WERI-Rb-1 (cell line): Measurements from ENCODE around the gene IGFBP4.

Experiments
- DNase-seq: peaks from one replicate; pipeline ENCODE4 v3.0.0-alpha.2; 2020
- H3K27ac ChIP-seq: fragments of 250-450 bp; sonication (Bioruptor Pico); 2 replicates; pipeline ENCODE4 v1.5.1; 2020; ENCODE audit warnings: mild to moderate bottlenecking, moderate library complexity
- H3K27me3 ChIP-seq: fragments of 250-450 bp; sonication (Bioruptor Pico); 2 replicates; pipeline ENCODE4 v1.5.1; 2021; ENCODE audit warnings: mild to moderate bottlenecking, low read depth, moderate library complexity; ENCODE audit not compliant: insufficient read depth, severe bottlenecking
- H3K36me3 ChIP-seq: fragments of 250-450 bp; sonication (Bioruptor Pico); 2 replicates; pipeline ENCODE4 v1.5.1; 2020; ENCODE audit warnings: mild to moderate bottlenecking, moderate library complexity
- H3K4me3 ChIP-seq: 2 replicates; pipeline ENCODE4 v1.5.1; 2011; ENCODE audit warnings: low read depth, mild to moderate bottlenecking, control low read depth, low read length
- H3K9me3 ChIP-seq: fragments of 250-450 bp; sonication (Bioruptor Pico); 2 replicates; pipeline ENCODE4 v1.5.1; 2021; ENCODE audit warnings: mild to moderate bottlenecking, moderate library complexity; ENCODE audit not compliant: severe bottlenecking
- CTCF ChIP-seq: IDR thresholded peaks from 2 replicates; pipeline ENCODE4 v1.5.1; 2011; ENCODE audit warnings: low read depth, mild to moderate bottlenecking, control low read depth, inconsistent platforms, low read length

Gene IGFBP4

DNA sequence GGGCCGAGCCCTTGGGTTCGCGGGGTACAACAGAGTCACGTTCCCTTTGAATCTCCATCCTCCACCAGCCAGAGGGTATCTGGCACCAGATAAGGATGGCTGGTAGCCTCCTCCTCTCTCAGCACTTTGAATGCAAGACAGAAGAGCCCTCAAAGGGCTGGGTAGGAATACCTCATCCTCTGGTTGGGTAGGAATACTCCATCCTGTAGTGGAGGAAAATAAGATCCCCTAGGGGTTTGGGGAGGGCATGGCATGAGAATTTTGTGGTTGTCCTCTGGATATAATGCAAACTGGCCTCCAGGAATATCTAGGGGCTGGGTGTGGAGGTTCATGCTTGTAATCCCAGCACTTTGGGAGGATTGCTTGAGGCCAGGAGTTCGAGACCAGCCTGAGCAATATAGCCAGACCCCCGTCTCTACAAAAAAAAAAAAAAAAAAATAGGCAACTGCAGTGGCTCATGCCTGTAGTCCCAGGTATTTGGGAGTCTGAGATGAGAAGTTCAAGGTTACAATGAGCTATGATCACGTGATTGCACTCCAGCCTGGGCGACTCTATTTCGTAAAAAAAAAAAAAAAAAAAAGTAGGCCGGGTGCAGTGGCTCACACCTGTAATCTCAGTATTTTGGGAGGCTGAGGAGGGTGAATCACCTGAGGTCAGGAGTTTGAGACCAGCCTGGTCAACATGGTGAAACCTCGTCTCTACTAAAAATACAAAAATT is 2.7 kb downstream of the IGFBP4 start:
- H3K36me3 ChIP-seq, result no peaks in the 10 kb centered on the region; the same call in 1 of the 2 replicates
- H3K9me3 ChIP-seq, result no peaks in the 10 kb centered on the region
- no peaks in the 10 kb centered on the region for H3K27me3 ChIP-seq
- no peak overlapping the region for H3K4me3 ChIP-seq
- no peak for TF ChIP-seq CTCF
- H3K27ac ChIP-seq, result no peak overlapping the region
- DNase-seq, result no peak

- Histone ChIP-seq H3K9me3 (no peaks in the 10 kb centered on the region), H3K36me3 (peaks cover under 1% of the 10 kb centered on the region), H3K4me3 (no peak overlapping the region), H3K27me3 (no peaks in the 10 kb centered on the region), H3K27ac (no peak overlapping the region)
- no peak for DNase-seq
- no peak for TF ChIP-seq CTCF
Observed at GRCh38 chr17:40447148-40447644, 3.9 kb downstream of the IGFBP4 start.

DNA sequence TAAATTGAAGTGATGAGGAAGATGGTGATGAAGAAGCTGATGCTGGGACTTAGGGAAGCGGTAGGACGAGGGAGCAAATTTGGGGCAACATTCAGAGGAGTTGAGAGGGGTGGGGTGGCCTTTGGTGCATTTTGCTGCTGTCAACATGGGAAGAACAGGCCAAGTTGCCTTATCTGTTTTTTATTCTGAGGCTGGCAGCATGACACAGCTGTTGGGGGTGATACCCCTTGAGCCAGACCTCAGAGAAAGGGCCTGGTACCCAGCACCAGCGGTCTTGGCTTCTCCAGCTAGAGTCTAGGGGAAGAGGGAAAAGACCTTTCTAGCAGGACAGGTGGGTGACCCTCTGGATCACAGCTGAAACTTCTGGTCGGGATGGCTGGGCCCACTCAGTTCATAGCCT is 4.6 kb downstream of the IGFBP4 start:
- no peak for DNase-seq
- Histone ChIP-seq H3K36me3 (peaks cover 5% of the 10 kb centered on the region), H3K27ac (no peak overlapping the region), H3K27me3 (no peaks in the 10 kb centered on the region), H3K4me3 (no peak overlapping the region), H3K9me3 (no peaks in the 10 kb centered on the region)
- TF ChIP-seq CTCF, result no peak

GRCh38 chr17:40448213-40448638 is 5.0 kb downstream of the IGFBP4 start:
- no peak for TF ChIP-seq CTCF
- H3K36me3 ChIP-seq, result peaks cover 9% of the 10 kb centered on the region
- no peak overlapping the region for H3K4me3 ChIP-seq
- H3K27me3 ChIP-seq, result no peaks in the 10 kb centered on the region
- no peak for DNase-seq
- no peaks in the 10 kb centered on the region for H3K9me3 ChIP-seq
- no peak overlapping the region for H3K27ac ChIP-seq

GRCh38 chr17:40448639-40449261 is 5.5 kb downstream of the IGFBP4 start:
- no peaks in the 10 kb centered on the region for H3K27me3 ChIP-seq
- TF ChIP-seq CTCF, result no peak
- no peak overlapping the region for H3K4me3 ChIP-seq
- H3K9me3 ChIP-seq, result no peaks in the 10 kb centered on the region
- no peak overlapping the region for H3K27ac ChIP-seq
- peaks cover 14% of the 10 kb centered on the region for H3K36me3 ChIP-seq
- DNase-seq, result peak; percentile 61
